H9 (cell line): Measurements from ENCODE around the gene CTDSPL. TPM values are rescaled to one million over a fixed set of nuclear protein-coding genes. Genes with fewer than 3 reads are reported as not detected.
A peak's percentile ranks its signal among the peaks of the same experiment; 100 is the strongest.

Experiments used
- DNase-seq: peaks from one replicate; pipeline ENCODE4 v3.0.0-alpha.2; 2017
- H2AFZ ChIP-seq: one replicate; pipeline ENCODE4 v1.6.1; 2013; ENCODE audit warnings: mild to moderate bottlenecking, low read length, control low read depth, moderate library complexity
- H2AK5ac ChIP-seq: 2 replicates; pipeline ENCODE4 v1.6.1; 2013; ENCODE audit warnings: low read length, control low read depth, mixed read lengths; ENCODE audit not compliant: insufficient read length
- H2BK120ac ChIP-seq: one replicate; pipeline ENCODE4 v1.6.1; 2013; ENCODE audit warnings: low read depth, mild to moderate bottlenecking, low read length, control low read depth, inconsistent platforms; ENCODE audit not compliant: poor library complexity, severe bottlenecking
- H2BK12ac ChIP-seq: 2 replicates; pipeline ENCODE4 v1.6.1; 2013; ENCODE audit warnings: low read length, control low read depth, mixed read lengths, low read depth; ENCODE audit not compliant: insufficient read length
- H2BK15ac ChIP-seq: 2 replicates; pipeline ENCODE4 v1.6.1; 2013; ENCODE audit warnings: low read depth, low read length, control low read depth
- H2BK20ac ChIP-seq: one replicate; pipeline ENCODE4 v1.6.1; 2013; ENCODE audit warnings: low read depth, mild to moderate bottlenecking, low read length, control low read depth, inconsistent platforms; ENCODE audit not compliant: poor library complexity, severe bottlenecking
- H2BK5ac ChIP-seq: 2 replicates; pipeline ENCODE4 v1.6.1; 2013; ENCODE audit warnings: low read length, control low read depth, mixed read lengths; ENCODE audit not compliant: insufficient read length
- H3K14ac ChIP-seq: 2 replicates; pipeline ENCODE4 v1.6.1; 2013; ENCODE audit warnings: low read length, control low read depth; ENCODE audit not compliant: insufficient read depth
- H3K18ac ChIP-seq: 2 replicates; pipeline ENCODE4 v1.6.1; 2013; ENCODE audit warnings: low read depth, mild to moderate bottlenecking, mixed read lengths, low read length, control low read depth; ENCODE audit not compliant: insufficient read length
- H3K23ac ChIP-seq: 2 replicates; pipeline ENCODE4 v1.6.1; 2013; ENCODE audit warnings: low read length, control low read depth, mixed read lengths, low read depth; ENCODE audit not compliant: insufficient read length
- H3K23me2 ChIP-seq: 2 replicates; pipeline ENCODE4 v1.6.1; 2013; ENCODE audit warnings: low read depth, mild to moderate bottlenecking, mixed read lengths, low read length, control low read depth; ENCODE audit not compliant: insufficient read length, poor library complexity, severe bottlenecking
- H3K27ac ChIP-seq: 2 replicates; pipeline ENCODE4 v1.5.1; 2013; ENCODE audit warnings: low read length, control low read depth, mixed read lengths, low read depth; ENCODE audit not compliant: insufficient read length
- H3K27me3 ChIP-seq: 2 replicates; pipeline ENCODE4 v1.6.1; 2013; ENCODE audit warnings: low read length, control low read depth, inconsistent platforms; ENCODE audit not compliant: insufficient read depth
- H3K4ac ChIP-seq: 2 replicates; pipeline ENCODE4 v1.6.1; 2013; ENCODE audit warnings: low read depth, mild to moderate bottlenecking, control low read depth, inconsistent platforms, low read length, moderate library complexity
- H3K4me1 ChIP-seq: 2 replicates; pipeline ENCODE4 v1.6.1; 2013; ENCODE audit warnings: low read length, control low read depth, inconsistent platforms; ENCODE audit not compliant: insufficient read depth
- H3K4me2 ChIP-seq: 2 replicates; pipeline ENCODE4 v1.6.1; 2013; ENCODE audit warnings: low read length, control low read depth, mixed read lengths; ENCODE audit not compliant: insufficient read length, insufficient read depth
- H3K56ac ChIP-seq: 2 replicates; pipeline ENCODE4 v1.6.1; 2013; ENCODE audit warnings: low read depth, mild to moderate bottlenecking, mixed read lengths, low read length, control low read depth; ENCODE audit not compliant: insufficient read length
- H3K79me1 ChIP-seq: 2 replicates; pipeline ENCODE4 v1.6.1; 2013; ENCODE audit warnings: low read depth, mild to moderate bottlenecking, moderate library complexity, low read length, control low read depth, inconsistent platforms; ENCODE audit not compliant: insufficient read depth, poor library complexity, severe bottlenecking
- H3K79me2 ChIP-seq: 2 replicates; pipeline ENCODE4 v1.6.1; 2013; ENCODE audit warnings: low read length, control low read depth, inconsistent platforms; ENCODE audit not compliant: insufficient read depth
- H3K9ac ChIP-seq: 2 replicates; pipeline ENCODE4 v1.6.1; 2013; ENCODE audit warnings: low read length, control low read depth, mixed read lengths; ENCODE audit not compliant: insufficient read length; ENCODE audit errors: extremely low read depth
- H3K9me3 ChIP-seq: one replicate; pipeline ENCODE4 v1.6.1; 2013; ENCODE audit warnings: low read depth, low read length, inconsistent platforms; ENCODE audit not compliant: control insufficient read depth
- H3T11ph ChIP-seq: one replicate; pipeline ENCODE4 v1.6.1; 2013; ENCODE audit warnings: mild to moderate bottlenecking, low read length, control low read depth, inconsistent platforms
- H4K20me1 ChIP-seq: one replicate; pipeline ENCODE4 v1.6.1; 2013; ENCODE audit not compliant: control insufficient read depth, insufficient read length, insufficient read depth
- H4K5ac ChIP-seq: 2 replicates; pipeline ENCODE4 v1.6.1; 2013; ENCODE audit warnings: low read depth, mild to moderate bottlenecking, mixed read lengths, low read length, control low read depth; ENCODE audit not compliant: insufficient read length
- H4K8ac ChIP-seq: replicated peaks from 2 replicates; pipeline ENCODE4 v1.6.1; 2013; ENCODE audit warnings: low read length, control low read depth, mixed read lengths, low read depth; ENCODE audit not compliant: insufficient read length
- H4K91ac ChIP-seq: 2 replicates; pipeline ENCODE4 v1.6.1; 2013; ENCODE audit warnings: low read depth, mild to moderate bottlenecking, moderate library complexity, mixed read lengths, low read length, control low read depth; ENCODE audit not compliant: insufficient read length
- H3K27ac Mint-ChIP-seq, 3 experiments: 2 replicates in 2 of 3; 3 replicates in 1 of 3; pipeline ENCODE4 v1.8.0; 2020 to 2021; ENCODE audit warnings: mixed read lengths in 3 of 3, mild to moderate bottlenecking in 1 of 3, moderate library complexity in 1 of 3
- H3K27me3 Mint-ChIP-seq: 2 replicates; pipeline ENCODE4 v1.8.0; 2021; ENCODE audit warnings: low read depth, mild to moderate bottlenecking, moderate library complexity, mixed read lengths
- H3K36me3 Mint-ChIP-seq, 3 experiments: 2 replicates in 2 of 3; 3 replicates in 1 of 3; pipeline ENCODE4 v1.8.0; 2020 to 2021; ENCODE audit warnings: low read depth in 3 of 3, mixed read lengths in 3 of 3; ENCODE audit not compliant: insufficient read depth in 1 of 3
- H3K4me1 Mint-ChIP-seq, 2 experiments: 2 replicates each; pipeline ENCODE4 v1.8.0; 2020; ENCODE audit warnings: mixed read lengths in 2 of 2
- H3K4me3 Mint-ChIP-seq, 2 experiments: 2 replicates in 1 of 2; 3 replicates in 1 of 2; pipeline ENCODE4 v1.8.0; 2020 to 2021; ENCODE audit warnings: mild to moderate bottlenecking in 2 of 2, mixed read lengths in 2 of 2, moderate library complexity in 1 of 2
- H3K9me3 Mint-ChIP-seq, 2 experiments: 2 replicates in 1 of 2; 3 replicates in 1 of 2; pipeline ENCODE4 v1.8.0; 2020; ENCODE audit warnings: mild to moderate bottlenecking in 2 of 2, mixed read lengths in 2 of 2, moderate library complexity in 1 of 2
- WGBS: extraction: QIAGEN DNeasy Blood & Tissue Kit; methylation state at CpG from one replicate; pipeline ENCODE4 v1.1.7; 2013; ENCODE audit warnings: missing lambda C conversion rate, low lambda C conversion rate, mixed read lengths; ENCODE audit not compliant: insufficient read length; ENCODE audit errors: extremely low coverage; 5-methylcytosine and 5-hydroxymethylcytosine counted together
- total RNA-seq: library from RNA; stranded (reverse); gene quantifications from 2 replicates; pipeline ENCODE4 v1.2.1, GENCODE V29; 2021
- TF ChIP-seq, protein P1 (sequence below): fragments of 200-600 bp; sonication (generic); conservative IDR thresholded peaks from 3 replicates; pipeline ENCODE4 v1.8.0; 2021; ENCODE audit warnings: antibody characterized with exemption, mild to moderate bottlenecking

CTDSPL gene
- total RNA-seq, 1 experiment from 2014 or later: 20.8 TPM

DNA sequence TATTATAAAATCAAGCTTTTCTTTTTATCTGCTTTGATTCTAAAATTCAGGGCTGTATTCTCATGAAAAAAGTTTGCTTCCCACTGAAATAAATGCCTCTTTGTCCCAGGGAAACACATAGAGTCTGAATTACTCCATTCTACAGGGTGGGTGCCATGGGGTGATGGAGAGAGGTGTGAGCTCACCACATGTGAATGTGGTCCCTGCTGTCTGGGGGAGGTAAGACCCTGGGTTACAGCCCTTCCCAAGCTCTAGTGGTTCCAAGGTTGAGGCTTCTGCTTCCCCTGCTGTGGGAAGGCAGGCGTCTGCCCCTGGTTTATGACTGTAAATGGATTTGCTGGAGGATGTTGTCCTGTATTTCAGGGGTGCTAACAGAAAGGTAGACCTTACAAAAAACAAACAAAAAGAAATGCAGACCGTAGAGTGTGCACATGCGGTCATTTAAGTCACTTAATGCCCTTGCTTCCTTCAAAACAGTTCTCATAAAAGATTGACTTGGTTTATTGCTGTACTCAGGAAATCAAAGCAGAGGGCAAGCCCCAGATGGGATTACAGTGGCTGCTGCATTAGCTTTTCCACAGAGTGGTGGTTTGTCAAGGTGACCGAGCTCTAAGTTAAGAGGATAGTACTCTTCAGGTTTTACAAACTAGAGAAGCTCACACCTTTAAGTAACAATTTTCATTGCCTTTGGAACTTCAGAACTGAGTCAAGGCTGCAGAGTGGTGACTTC is 49.2 kb downstream of the CTDSPL start:
- Histone ChIP-seq H3K9me3 (no peaks in the 10 kb centered on the region), H2BK20ac (no peak overlapping the region), H3K23ac (no peak overlapping the region), H3K9ac (no peak overlapping the region), H3T11ph (no peak overlapping the region), H2BK120ac (no peak overlapping the region), H3K56ac (no peak overlapping the region), H3K79me2 (peaks cover 4% of the 10 kb centered on the region; the same call in 1 of the 2 replicates), H2AFZ (no peak overlapping the region), H4K20me1 (no peaks in the 10 kb centered on the region), H4K5ac (no peak overlapping the region), H3K18ac (no peak overlapping the region), H3K23me2 (no peaks in the 10 kb centered on the region), H3K27ac (no peak overlapping the region), H2AK5ac (no peak overlapping the region), H3K4me1 (no peaks in the 10 kb centered on the region; the same call in 1 of the 2 replicates), H2BK12ac (no peak overlapping the region), H3K27me3 (no peaks in the 10 kb centered on the region), H4K8ac (no peak overlapping the region), H3K14ac (no peak overlapping the region), H3K4me2 (no peak overlapping the region), H2BK5ac (no peak overlapping the region), H4K91ac (no peak overlapping the region), H3K4ac (no peak overlapping the region), H2BK15ac (no peak overlapping the region), H3K79me1 (no peaks in the 10 kb centered on the region)
- H3K27ac Mint-ChIP-seq: peak overlapping the region in 1 of 3 experiments; percentile 74; a peak in 4 of 7 replicates
- peaks cover 13 to 20% of the 10 kb centered on the region in 2 experiments for H3K4me1 Mint-ChIP-seq
- DNase-seq: no peak
- H3K27me3 Mint-ChIP-seq: no peaks in the 10 kb centered on the region
- H3K9me3 Mint-ChIP-seq: peaks cover 0 to 2% of the 10 kb centered on the region in 2 experiments; a peak in 1 of 5 replicates
- TF ChIP-seq, protein P1, sequence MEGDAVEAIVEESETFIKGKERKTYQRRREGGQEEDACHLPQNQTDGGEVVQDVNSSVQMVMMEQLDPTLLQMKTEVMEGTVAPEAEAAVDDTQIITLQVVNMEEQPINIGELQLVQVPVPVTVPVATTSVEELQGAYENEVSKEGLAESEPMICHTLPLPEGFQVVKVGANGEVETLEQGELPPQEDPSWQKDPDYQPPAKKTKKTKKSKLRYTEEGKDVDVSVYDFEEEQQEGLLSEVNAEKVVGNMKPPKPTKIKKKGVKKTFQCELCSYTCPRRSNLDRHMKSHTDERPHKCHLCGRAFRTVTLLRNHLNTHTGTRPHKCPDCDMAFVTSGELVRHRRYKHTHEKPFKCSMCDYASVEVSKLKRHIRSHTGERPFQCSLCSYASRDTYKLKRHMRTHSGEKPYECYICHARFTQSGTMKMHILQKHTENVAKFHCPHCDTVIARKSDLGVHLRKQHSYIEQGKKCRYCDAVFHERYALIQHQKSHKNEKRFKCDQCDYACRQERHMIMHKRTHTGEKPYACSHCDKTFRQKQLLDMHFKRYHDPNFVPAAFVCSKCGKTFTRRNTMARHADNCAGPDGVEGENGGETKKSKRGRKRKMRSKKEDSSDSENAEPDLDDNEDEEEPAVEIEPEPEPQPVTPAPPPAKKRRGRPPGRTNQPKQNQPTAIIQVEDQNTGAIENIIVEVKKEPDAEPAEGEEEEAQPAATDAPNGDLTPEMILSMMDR: no peak
- no CpG with 5 or more reads among the region's 4 CpGs for WGBS
- no peak overlapping the region for H3K4me3 Mint-ChIP-seq
- H3K36me3 Mint-ChIP-seq: peaks cover 0 to 2% (median 0%) of the 10 kb centered on the region in 3 experiments; a peak in 2 of 7 replicates
